ENCODE results near the gene VAT1L.

- TF ChIP-seq POLR2A (IDR thresholded peaks at IDR 0.05; ENCODE audit: low read depth, low read length) (no peak), CBX5 (IDR thresholded peaks at IDR 0.05; ENCODE audit: low read depth) (no peak)
Measured at GRCh38 chr16:77738706-77739558, 49.4 kb upstream of the VAT1L start.
